ENCODE data around the gene MED10. TPM values are rescaled to one million over a fixed set of nuclear protein-coding genes. Genes with fewer than 3 reads are reported as not detected.

The MED10 gene
- total and polyA plus RNA-seq, 9 of the 15 experiments (the other 6 are each of a cell fraction or from before 2014, with no cell fraction given): 23.8 to 83.4 (median 58.8) TPM

- TF ChIP-seq ZNF75A (CRISPR knock-in tag; IDR thresholded peaks at IDR 0.05) (no peak), SMARCA4 (IDR thresholded peaks at IDR 0.05) (0 out of 2 replicates have a peak, but pooled peaks have one; percentile 5), ZNF280A (IDR thresholded peaks at IDR 0.05; ENCODE audit: low read depth, partially characterized antibody) (no peak), ZNF717 (CRISPR knock-in tag; IDR thresholded peaks at IDR 0.05) (no peak), ZNF384 (IDR thresholded peaks at IDR 0.05; ENCODE audit: low read depth, low read length) (no peak), SMARCA5 (IDR thresholded peaks at IDR 0.05) (peak; percentile 79; the same call in 1 of the 2 replicates), ZNF324 (CRISPR knock-in tag; IDR thresholded peaks at IDR 0.05) (0 out of 2 replicates have a peak, but pooled peaks have one; percentile 12), ZMIZ1 (IDR thresholded peaks at IDR 0.05; ENCODE audit: low read depth in 2 of 2, low read length in 2 of 2) (no peak), ZNF639 (CRISPR knock-in tag; conservative IDR thresholded peaks at IDR 0.05 in 1 of 2, IDR thresholded peaks at IDR 0.05 in 1 of 2) (0 out of 4 replicates have a peak, but pooled peaks of 1 of the 2 experiments have one; percentile 23), PCBP2 (IDR thresholded peaks at IDR 0.05; ENCODE audit: low read depth, low read length, poor library complexity, severe bottlenecking) (no peak), ZNF583 (CRISPR knock-in tag; IDR thresholded peaks at IDR 0.05) (peak; percentile 35; the same call in 1 of the 2 replicates), BACH1 (tag; IDR thresholded peaks at IDR 0.05) (0 out of 2 replicates have a peak, but pooled peaks have one; percentile 4), NR0B1 (IDR thresholded peaks at IDR 0.05; ENCODE audit: partially characterized antibody) (no peak)
Observed at GRCh38 chr5:6408260-6408596, 29.9 kb upstream of the MED10 start (continued).

Measured in K562 (cell line).